Activated CD8-positive, alpha-beta memory T cell treated with anti-CD3 and anti-CD28 coated beads for 48 hours (primary cell): ENCODE results near the gene PRPH.
"Not testable (repeated sequence)": the region's sequence is repeated elsewhere in the genome, so short reads cannot be mapped to it uniquely, and the experiment has no call there.

ENCODE experiments used
- DNase-seq, 3 experiments: peaks; one replicate each; pipeline ENCODE4 v3.0.0-alpha.2; 2020; ENCODE audit warnings: low read depth in 2 of 3, low spot score in 2 of 3

PRPH gene

DNA sequence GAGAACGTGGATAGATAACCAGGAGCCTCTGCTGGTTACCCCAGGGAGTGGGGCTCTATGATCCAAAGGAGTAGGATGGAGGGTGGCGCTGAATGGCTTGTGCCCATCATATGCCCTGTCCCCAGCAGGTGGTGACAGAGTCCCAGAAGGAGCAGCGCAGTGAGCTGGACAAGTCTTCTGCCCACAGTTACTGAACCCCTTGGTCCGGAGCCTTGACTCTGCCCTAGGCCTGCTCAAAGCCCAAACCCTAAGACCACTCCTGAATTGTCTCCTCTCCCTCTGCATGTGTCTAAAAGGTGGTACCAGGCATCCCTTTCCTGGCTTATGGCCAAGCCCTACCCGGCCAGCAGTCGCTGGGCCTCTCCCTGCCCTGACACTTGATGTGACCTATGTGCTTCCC lies 3.2 kb downstream of the PRPH start:
- no peak for DNase-seq

DNA sequence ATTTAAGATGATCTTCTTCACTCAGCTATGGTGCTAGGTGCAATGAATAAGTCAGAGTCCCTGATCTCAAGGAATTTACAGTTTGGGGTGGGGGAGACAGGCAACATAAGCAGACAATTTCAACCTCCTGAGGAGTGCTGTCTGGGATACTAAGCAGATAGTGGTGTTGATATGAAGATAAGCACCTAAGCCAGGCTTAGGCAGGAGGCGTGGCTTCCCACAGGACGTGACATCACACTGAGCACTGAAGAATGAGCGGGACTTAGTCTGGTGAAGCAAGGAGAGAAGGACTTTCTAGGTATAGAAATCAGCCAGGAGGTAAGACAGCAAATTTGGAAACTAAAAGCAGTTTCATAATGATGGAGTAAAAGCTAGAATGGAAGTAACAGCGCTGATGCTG lies 6.8 kb downstream of the PRPH start:
- DNase-seq = no peak

DNA sequence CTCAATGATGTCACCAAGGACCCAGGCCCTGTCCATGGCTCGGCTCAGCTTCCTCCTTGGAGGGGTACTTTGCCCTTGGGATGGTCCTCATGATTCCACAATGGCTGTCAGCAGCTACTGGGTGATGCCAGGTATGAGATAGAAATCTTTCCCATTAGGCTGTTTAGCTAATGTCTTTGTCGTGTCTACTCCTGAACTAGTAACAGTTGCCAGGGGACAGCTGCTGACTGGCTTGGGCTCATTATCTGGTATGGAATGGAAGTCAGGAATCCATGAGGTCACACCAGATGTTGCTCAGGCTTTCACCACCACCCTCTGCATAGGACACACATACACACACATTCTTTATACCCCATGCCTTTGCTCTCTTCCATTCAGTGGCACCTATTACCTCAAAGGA lies 9.2 kb downstream of the PRPH start:
- no peak for DNase-seq

DNA sequence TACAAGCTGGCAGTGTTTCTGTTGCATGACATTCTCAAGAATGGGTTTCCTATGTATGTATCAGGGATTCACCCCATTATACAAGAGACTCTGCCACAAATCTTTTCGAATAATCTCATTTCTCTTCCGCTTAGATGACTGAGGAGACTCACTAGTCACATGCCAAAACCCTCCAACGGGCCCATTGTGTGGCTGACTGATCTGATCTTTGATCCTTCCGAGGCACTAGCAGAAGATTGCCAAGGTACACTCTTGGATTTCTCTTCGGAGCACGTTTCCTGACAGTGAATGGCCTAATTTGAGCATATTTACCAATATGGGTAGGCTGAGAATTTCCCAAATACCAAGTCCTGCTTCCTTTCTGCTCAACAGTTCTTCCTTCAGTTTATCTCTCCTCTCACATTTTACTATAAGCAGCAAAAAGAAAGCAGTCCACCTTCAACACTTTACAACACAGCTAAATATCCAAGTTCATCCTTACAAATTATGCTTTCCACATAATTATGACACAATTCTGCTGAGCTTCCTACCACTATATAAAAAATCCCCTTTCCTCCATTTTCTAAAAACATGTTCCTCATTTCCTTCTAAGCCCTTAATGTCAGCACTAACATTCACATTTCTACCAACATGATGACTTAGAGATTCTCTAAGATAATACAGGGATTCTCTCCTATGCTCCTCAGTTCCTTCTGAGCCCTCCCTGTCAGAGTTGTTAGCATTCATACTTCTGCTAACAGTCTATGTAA lies 11.0 kb downstream of the PRPH start:
- DNase-seq = no peak

DNA sequence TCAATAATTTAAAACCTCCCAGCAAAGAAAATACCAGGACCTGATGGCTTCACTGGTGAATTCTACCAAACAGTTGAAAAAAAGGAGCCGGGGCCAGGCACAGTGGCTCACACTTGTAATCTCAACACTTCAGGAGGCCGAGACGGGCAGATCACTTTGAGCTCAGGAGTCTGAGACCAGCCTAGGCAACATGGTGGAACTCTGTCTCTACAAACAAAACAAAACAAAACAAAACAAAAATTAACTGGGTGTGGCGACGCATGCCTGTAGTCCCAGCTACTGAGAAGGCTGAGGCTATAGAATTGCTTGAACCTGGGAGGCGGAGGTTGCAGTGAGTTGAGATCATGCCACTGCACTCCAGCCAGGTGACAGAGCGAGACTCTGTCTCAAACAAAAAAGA lies 14.4 kb downstream of the PRPH start:
- no peak for DNase-seq

DNA sequence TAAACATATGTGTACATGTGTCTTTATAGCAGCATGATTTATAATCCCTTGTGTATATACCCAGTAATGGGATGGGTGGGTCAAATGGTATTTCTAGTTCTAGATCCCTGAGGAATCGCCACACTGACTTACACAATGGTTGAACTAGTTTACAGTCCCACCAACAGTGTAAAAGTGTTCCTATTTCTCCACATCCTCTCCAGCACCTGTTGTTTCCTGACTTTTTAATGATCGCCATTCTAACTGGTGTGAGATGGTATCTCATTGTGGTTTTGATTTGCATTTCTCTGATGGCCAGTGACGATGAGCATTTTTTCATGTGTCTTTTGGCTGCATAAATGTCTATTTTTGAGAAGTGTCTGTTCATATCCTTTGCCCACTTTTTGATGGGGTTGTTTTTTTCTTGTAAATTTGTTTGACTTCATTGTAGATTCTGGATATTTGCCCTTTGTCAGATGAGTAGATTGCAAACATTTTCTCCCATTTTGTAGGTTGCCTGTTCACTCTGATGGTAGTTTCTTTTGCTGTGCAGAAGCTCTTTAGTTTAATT lies 15.6 kb downstream of the PRPH start:
- not testable (repeated sequence) for DNase-seq

DNA sequence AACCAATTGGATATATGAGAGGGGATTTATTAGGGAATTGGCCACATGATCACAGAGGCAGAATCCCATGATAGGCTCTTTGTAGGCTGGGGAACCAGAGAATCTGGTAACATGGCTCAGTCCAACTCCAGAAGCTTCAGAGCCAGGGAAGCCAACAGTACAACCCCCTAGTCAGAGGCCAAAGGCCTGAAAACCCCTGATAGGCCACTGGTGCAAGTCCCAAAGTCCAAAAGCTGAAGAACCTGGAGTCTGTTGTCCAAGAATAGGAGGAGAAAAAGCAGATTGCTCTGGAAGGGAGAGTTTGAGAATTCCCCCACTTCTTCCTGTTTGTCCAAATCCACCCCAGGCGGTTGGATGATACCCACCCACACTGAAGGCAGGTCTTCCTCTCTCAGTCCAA lies 19.9 kb downstream of the PRPH start:
- DNase-seq = no peak

DNA sequence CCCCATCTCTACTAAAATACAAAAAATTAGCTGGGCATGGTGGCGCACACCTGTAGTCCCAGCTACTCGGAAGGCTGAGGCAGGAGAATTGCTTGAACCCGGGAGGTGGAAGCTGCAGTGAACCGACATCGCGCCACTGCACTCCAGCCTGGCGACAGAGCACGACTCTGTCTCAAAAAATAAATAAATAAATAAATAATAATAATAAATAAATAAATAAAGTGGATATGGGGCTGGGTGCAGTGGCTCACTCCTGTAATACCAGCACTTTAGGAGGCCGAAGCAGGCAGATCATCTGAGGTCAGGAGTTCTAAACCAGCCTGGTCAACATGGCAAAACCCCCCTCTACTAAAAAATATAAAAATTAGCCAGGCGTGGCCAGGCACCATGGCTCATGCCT lies 22.2 kb downstream of the PRPH start:
- not testable (repeated sequence) for DNase-seq

DNA sequence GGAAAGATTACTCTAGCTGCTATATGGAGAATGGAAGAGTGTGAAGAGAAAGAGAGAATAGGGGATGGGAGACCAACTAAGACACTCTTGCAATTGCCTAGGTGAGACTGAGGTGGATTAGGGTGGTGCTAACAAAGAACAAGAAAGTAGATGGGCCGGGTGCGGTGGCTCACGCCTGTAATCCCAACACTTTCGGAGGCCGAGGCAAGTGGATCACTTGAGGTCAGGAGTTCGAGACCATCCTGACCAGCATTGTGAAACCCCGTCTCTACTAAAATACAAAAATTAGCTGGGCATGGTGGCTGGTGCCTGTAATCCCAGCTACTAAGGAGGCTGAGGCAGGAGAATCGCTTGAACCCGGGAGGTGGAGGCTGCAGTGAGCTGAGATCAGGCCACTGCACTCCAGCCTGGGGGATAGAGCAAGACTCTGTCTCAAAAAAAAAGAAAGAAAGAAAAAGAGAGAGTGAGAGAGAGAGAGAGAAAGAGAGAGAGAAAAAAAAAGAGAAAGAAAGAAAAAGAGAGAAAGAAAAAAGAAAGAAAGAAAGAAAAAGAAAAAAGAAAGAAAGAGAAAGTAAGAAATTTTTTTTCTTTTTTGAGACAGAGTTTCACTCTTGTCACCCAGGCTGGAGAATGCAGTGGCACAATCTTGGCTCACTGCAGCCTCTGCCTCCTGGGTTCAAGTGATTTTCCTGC lies 25.6 kb downstream of the PRPH start:
- DNase-seq = not testable (repeated sequence)

DNA sequence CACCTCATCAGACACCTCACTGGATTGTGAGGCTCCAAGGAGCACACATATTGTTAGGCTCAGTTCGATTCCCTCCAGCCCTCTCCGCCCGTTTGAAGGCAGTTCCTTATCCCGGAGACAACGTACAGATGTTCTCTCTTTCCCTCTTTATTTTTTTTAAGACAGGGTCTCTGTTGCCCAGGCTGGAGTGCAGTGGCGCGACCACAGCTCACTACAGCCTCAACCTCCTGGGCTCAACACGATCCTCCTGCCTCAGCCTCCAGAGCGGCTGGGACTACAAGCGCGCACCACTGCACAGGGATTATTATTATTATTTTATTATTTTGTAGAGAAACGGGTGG lies 27.4 kb downstream of the PRPH start:
- no peak for DNase-seq

DNA sequence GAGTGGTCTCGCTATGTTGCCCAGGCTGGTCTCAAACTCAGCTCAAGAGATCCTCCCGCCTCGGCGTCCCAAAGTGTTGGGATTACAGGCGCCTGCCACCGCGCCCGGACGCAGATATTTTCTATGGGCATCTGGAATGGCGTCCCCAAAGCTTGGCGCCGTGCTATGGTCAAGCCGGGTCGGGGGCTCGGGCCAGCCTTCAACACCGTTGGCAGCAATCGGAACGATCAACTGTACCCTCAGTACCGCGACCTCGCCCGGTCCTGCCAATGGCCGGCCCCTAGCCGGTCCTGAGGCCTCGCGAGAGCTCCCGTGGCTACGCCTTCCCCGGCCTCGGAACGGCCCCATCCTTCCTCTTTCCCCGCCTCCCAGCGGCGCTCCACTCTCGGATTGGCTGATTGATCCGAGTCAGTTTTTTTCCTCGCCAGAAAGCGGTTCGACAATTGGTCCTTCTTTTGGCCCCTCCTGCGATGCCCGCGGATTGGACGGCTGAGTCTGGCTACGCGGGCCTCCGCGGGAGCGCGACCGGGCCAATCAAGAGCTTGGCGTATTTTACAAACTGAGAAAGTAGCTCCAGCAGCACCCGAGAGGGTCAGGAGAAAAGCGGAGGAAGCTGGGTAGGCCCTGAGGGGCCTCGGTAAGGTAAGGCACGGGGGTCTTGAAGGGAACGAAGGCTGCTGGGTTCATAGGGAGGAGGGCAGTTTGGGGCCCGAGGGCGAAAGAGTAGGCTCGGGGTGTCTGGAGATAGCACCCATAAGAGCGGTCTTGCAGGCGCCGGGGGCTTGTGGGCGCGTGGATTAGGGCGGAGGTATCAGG lies 28.0 kb downstream of the PRPH start, which contains the start of gene TROAP:
TROAP (plus strand) TSS at position 548 of the 816 bp plus-strand sequence. CDS start 354 bp downstream, outside the sequence.
- DNase-seq = peak; percentile 79 to 95 (median 89)

DNA sequence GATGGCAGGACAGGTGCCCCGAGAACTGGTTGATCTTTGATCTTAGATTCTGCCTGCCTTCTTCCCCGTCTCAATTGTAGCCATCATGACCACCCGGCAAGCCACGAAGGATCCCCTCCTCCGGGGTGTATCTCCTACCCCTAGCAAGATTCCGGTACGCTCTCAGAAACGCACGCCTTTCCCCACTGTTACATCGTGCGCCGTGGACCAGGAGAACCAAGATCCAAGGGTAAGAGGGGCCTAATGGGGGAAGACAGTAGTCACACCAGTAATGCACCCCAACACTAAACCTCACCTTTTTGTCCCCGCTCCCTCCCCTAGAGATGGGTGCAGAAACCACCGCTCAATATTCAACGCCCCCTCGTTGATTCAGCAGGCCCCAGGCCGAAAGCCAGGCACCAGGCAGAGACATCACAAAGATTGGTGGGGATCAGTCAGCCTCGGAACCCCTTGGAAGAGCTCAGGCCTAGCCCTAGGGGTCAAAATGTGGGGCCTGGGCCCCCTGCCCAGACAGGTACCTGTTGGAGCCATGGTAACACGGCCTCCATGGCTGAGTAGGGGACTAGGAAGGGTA lies 28.7 kb downstream of the PRPH start:
- DNase-seq = no peak

DNA sequence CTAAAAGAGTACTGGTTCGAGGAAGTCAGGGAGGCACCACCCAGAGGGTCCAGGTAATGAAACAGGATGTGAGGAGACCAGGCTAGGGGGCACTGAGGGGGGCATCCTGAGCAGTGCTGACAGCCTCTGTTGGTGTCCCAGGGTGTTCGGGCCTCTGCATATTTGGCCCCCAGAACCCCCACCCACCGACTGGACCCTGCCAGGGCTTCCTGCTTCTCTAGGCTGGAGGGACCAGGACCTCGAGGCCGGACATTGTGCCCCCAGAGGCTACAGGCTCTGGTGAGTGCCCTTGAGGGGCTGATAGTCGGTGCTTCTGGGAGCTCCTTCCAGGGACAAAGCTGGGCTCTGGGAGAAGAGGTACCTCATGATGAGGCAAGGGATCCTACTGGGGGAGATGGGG lies 30.7 kb downstream of the PRPH start:
- no peak for DNase-seq

DNA sequence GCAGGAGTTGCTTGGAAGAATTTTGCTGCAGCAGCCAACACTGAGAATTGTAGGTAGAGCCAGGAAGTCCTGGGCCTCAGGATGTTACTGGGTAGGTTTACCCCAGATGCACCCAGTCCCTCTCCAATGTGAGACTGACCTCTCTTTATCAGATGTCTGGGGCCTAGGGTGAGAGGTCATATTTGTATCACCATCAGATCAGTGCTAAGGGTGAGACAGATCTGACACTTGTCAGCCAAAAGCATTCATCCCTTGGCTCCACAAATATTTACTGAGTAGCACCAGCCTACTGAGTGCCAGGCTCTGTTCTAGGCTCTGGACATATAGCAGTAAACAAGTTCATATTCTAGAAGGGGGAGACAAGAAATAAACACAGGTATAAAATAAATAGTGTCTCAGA lies 32.4 kb downstream of the PRPH start:
- DNase-seq = no peak

DNA sequence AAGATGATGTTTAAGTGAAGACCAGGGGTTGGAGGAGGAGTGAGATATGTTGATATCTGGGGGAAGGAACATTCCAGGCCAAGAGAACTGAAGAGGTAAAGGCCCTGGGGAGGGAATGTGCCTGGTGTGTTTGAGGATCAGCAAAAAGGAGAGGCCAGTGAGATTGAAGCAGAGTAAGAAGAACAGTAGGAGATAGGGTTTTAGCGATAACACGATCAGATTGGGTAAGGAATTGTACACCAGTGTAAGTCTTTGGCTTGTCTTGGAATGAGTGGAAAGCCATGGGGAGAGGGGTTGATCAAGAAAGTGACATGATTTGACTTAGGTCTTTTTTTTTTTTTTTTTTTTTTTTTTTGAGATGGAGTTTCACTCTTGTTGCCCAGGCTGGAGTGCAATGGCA lies 32.9 kb downstream of the PRPH start:
- DNase-seq = no peak

DNA sequence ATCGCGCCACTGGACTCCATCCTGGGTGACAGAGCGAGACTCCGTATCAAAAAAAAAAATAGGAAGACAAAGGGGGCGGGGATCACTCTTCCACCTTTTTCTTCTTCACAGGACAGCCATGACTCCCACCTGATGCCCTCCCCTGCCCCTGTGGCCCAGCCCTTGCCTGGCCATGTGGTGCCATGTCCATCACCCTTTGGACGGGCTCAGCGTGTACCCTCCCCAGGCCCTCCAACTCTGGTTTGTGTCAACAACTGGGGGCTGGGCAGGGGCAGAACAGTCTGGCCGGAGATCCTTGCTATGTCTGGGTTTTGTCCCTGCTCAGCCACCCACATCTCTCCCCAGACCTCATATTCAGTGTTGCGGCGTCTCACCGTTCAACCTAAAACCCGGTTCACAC lies 33.9 kb downstream of the PRPH start:
- no peak for DNase-seq

DNA sequence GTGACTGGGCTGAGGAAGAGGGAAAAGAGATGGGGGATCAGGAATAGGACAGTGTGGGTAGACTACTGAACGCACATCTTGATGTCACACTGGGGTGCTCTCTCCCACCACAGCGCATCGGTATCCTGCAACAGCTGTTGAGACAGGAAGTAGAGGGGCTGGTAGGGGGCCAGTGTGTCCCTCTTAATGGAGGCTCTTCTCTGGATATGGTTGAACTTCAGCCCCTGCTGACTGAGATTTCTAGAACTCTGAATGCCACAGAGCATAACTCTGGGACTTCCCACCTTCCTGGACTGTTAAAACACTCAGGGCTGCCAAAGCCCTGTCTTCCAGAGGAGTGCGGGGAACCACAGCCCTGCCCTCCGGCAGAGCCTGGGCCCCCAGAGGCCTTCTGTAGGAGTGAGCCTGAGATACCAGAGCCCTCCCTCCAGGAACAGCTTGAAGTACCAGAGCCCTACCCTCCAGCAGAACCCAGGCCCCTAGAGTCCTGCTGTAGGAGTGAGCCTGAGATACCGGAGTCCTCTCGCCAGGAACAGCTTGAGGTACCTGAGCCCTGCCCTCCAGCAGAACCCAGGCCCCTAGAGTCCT lies 35.2 kb downstream of the PRPH start:
- DNase-seq = no peak

DNA sequence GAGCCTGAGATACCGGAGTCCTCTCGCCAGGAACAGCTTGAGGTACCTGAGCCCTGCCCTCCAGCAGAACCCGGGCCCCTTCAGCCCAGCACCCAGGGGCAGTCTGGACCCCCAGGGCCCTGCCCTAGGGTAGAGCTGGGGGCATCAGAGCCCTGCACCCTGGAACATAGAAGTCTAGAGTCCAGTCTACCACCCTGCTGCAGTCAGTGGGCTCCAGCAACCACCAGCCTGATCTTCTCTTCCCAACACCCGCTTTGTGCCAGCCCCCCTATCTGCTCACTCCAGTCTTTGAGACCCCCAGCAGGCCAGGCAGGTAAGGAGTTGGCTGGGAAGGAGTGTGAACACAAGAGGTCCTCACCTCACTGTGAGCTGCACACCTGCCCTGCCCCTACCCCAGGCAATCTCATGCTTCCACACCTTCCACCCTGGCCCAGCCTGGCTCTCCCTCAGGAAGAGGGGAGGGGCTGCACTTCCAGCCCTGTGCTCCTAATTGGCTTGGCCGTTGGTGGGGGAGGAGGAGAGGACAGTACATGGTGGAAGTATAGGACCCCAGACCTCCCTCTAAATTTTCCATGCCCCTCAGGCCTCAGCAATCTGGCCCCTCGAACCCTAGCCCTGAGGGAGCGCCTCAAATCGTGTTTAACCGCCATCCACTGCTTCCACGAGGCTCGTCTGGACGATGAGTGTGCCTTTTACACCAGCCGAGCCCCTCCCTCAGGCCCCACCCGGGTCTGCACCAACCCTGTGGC lies 35.9 kb downstream of the PRPH start:
- no peak for DNase-seq

DNA sequence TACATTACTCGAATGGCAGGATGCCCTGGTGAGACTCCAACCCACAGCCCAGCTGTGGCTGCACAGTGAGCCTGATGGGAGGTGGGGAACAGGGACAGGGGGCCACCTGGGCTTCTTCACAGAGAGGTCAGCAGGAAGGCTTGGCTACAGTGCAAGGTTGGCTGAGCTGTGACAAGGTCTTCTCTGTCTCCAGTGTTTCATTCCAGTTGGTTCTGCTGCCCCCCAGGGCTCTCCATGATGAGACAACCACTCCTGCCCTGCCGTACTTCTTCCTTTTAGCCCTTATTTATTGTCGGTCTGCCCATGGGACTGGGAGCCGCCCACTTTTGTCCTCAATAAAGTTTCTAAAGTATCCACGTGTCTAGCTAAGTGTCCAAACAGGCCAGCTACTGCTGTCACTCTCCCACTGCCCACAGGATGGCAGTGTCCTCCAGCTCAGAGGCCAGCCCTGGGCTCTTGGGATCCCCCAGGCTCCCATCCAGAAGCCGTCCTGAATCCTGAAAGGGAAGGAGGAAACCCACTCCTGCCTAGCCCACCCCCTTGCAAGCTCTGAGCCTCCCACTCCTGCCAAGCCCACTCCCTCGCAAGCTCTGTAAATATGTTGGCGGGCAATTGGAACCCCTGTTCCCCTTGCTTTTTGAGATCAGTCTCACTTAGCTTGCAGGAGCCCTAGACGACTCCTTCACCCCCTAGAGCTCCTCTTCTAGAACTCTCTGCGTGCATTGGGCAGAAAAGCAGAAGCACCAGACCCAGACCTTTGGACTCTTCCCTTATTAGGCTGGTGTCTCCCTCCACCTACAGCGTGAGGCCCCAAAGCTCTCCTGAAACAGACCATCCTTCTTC lies 36.7 kb downstream of the PRPH start:
- DNase-seq = no peak
